Ishikawa (cell line): ENCODE results near the gene PTPRD.

Experiments used
- CEBPB ChIP-seq: IDR thresholded peaks from 2 replicates; pipeline ENCODE4 v1.6.1; 2012
- EGR1 ChIP-seq: IDR thresholded peaks from 2 replicates; pipeline ENCODE4 v1.6.1; 2012
- FOXM1 ChIP-seq: IDR thresholded peaks from 2 replicates; pipeline ENCODE4 v1.6.1; 2012; ENCODE audit warnings: low read depth, borderline replicate concordance
- MAX ChIP-seq: IDR thresholded peaks from 2 replicates; pipeline ENCODE4 v1.6.1; 2012
- RAD21 ChIP-seq: IDR thresholded peaks from 2 replicates; pipeline ENCODE4 v1.6.1; 2012; ENCODE audit warnings: low read depth
- REST ChIP-seq: IDR thresholded peaks from 2 replicates; pipeline ENCODE4 v1.6.1; 2012; ENCODE audit warnings: low read depth, mild to moderate bottlenecking
- TAF1 ChIP-seq: IDR thresholded peaks from 2 replicates; pipeline ENCODE4 v1.6.1; 2012; ENCODE audit warnings: low read depth, mild to moderate bottlenecking
- TCF12 ChIP-seq: IDR thresholded peaks from 2 replicates; pipeline ENCODE4 v1.6.1; 2012; ENCODE audit warnings: low read depth
- ZBTB7A ChIP-seq: IDR thresholded peaks from 2 replicates; pipeline ENCODE4 v1.6.1; 2012; ENCODE audit warnings: low read depth

DNA sequence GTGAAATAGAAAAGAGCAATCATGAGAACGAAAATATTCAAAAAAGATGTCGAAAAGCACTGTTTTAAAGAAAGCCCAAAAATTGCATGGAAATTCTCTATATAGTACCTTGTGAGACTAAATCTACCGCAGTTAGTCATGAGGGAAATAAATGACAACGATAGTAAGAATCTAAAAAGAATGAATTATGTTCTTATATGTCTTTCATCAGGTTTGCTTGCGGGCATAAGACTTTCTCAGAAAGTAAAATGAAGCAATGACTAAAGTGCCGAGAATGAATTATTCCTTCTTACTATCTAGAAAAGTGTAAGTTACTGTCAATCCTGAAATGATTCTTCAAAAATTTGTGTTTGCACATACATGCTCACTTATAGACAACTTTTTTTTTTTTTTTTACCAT, 26.4 kb downstream of the PTPRD start:
- no peak for TF ChIP-seq FOXM1
- no peak for TF ChIP-seq MAX
- no peak for TF ChIP-seq REST
- TF ChIP-seq TAF1, result no peak
- no peak for TF ChIP-seq EGR1
- TF ChIP-seq TCF12, result no peak
- no peak for TF ChIP-seq ZBTB7A
- TF ChIP-seq RAD21, result no peak
- TF ChIP-seq CEBPB, result no peak
